Measurements from ENCODE around the gene FAM53A.

The FAM53A gene

GRCh38 chr4:1660948-1661677, 23.0 kb downstream of the FAM53A start:
- DNase-seq (ENCODE audit: low read depth in 2 of 2) = no peak

DNA sequence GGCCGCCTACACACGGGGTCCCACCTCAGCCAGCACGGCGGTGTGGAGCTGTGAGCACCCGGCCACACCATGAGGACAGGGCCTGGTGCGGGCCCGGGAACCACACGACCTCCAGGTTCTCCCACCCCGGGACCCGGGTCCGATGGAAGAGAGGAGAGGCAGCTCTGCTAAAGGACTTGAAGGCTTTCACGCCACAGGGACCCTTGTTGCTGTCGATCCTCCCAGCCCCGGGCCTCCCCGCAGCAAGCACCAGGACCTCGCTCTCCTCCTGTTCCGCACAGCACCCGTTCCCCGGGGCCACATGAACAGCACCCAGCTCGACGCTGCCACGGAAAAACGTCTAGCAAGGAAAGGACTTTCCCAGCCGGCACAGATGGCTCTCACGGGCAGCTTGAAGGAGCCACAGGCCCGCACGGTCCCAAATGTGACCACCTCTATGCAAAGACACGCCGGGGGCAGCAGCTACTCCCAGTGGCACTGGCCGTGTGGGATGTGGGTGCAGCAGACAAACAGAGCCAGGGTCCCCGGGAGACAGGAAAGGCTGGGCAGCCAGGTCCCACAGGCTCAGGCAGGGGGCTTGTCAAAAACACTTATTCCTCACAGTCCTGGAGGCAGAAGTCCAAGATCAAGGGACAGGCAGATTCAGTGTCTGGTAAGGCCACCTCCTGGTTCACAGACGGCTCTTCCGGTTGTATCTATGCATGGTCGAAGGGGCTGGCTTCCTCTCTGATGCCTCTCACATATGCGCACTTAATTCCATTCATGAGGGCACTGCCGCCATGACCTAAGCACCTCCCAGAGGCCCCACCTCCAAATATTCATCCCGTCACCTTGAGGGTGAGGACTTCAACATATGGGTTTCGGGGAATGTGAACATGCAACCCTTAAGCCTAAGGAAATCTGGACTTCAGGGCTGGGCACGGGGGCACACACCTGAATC, 24.7 kb downstream of the FAM53A start:
- DNase-seq (ENCODE audit: low read depth in 2 of 2) = no peak

DNA sequence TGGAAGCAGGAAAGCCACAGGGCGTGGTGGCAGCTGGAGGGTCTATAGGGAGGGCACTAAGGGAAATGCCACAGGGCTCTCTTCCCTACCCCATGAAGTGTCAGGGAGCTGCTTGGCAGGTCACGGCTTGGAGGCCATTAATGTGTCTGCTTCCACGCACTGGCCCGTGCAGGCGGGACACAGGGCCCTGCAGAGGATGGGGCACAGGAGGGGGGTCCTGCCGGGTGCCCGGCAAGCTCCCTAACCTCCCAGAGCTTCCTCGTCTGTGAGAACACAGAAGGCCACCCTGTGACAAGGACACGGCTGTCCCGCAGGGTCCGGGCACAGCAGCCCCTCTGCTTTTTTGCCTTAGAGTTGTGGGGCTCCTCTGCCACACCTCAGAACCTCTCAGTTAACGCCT, 25.5 kb downstream of the FAM53A start:
- DNase-seq (ENCODE audit: low read depth in 2 of 2) = no peak

GRCh38 chr4:1658146-1658545, 26.0 kb downstream of the FAM53A start:
- DNase-seq (ENCODE audit: low read depth in 2 of 2) = no peak

- DNase-seq (ENCODE audit: low read depth in 2 of 2) = no peak
Measured at GRCh38 chr4:1656986-1657385, 27.1 kb downstream of the FAM53A start.

DNA sequence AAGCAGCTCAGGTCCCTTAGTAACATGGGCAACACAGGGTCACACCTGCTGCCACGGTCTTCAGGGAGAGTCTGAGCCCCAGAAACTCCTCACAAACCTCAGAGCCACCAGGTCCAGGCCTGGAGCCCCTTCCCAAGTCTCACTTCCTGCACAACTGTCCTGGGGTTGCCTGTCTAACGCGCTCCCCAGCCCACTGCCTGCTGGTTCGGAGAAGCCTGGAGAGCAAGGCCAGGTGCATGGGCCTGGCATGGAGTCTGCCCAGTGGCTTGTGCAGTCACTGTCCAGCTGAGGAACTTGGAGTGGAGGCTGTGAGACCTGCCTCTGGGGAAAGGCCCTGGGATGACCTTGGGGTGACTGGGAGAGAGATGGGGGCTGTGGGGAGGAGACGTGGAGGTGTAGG, 28.0 kb downstream of the FAM53A start:
- no peak for DNase-seq (ENCODE audit: low read depth in 2 of 2)

DNA sequence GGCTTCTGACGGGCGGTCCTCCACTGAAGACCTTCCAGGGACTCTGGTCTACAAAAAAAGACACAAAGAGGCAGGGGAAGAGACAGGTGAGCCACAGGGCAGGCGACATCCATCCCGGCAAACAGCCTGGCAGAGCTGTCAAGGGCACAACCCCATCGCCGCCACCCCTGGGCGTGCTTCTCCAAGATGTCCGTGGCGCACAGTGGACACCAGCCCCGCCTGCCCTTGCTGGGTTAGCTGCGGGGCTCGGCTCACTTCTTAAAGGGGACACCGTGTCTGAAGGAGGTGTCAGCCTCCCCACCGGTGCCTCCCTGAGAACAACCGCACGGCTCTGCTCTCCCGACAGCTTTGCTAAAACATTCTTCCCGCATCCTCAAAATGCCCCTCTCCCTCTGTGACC, 28.4 kb downstream of the FAM53A start:
- DNase-seq (ENCODE audit: low read depth in 2 of 2) = no peak

GRCh38 chr4:1655081-1655480, 29.0 kb downstream of the FAM53A start:
- DNase-seq (ENCODE audit: low read depth in 2 of 2) = no peak

GRCh38 chr4:1654216-1654955, 29.7 kb downstream of the FAM53A start:
- no peak for DNase-seq (ENCODE audit: low read depth in 2 of 2)

DNA sequence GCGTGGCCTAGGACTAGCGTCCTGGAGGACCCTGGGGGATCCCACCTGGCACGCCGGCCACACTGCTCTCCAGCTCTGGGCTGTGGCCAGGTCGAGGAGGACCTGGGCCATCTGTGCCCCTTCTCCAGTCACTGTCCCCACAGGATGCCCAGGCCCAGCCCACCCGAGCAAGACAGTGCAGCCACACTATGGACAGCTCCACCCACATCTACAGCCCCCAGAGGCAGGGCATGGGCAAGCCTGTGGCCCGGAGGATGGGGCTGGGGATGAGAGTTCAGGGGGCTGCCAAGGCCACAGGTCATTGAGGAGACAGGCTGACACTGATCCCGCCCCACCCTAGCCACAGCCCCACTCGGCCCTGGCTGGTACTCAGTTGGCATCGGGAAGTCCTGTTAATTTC, 30.3 kb downstream of the FAM53A start:
- DNase-seq (ENCODE audit: low read depth in 2 of 2) = no peak

DNA sequence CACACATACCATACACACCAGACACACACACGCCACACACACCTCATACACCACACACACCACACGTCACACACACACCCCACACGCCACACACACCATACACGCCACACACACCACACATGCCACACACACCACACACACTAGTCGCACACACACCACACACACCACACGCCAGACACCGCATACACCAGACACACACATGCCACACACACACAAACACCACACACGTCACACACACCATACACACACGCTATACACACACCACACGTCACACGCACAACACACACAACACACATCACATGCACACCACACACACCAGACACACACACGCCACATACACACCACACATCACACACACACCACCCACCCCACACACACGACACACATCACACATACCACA, 32.0 kb downstream of the FAM53A start:
- DNase-seq (ENCODE audit: low read depth in 2 of 2) = no peak

GRCh38 chr4:1651609-1652008, 32.5 kb downstream of the FAM53A start:
- DNase-seq (ENCODE audit: low read depth in 2 of 2) = no peak

DNA sequence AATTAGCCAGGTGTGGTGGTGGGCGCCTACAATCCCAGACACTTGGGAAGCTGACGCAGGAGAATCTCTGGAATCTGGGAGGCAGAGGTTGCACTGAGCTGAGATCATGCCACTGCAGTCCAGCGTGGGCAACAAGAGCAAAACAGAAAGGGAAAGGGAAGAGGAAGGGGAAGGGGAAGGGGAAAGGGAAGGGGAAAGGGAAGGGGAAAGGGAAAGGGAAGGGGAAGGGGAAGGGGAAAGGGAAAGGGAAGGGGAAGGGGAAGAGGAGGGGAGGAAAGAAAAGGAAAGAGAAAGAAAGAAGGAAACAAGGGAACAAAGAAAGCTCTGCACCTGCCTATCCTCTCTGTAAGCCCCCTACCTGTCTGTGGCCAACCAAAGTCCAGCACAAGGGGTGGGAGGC, 35.2 kb downstream of the FAM53A start:
- DNase-seq (ENCODE audit: low read depth in 2 of 2) = no peak

GRCh38 chr4:1647432-1647831, 36.7 kb downstream of the FAM53A start:
- DNase-seq (ENCODE audit: low read depth in 2 of 2) = no peak

- DNase-seq (ENCODE audit: low read depth in 2 of 2) = no peak
Measured at GRCh38 chr4:1646690-1647089, 37.4 kb downstream of the FAM53A start.

- DNase-seq (ENCODE audit: low read depth in 2 of 2) = no peak
Measured at GRCh38 chr4:1644891-1645657, 39.0 kb downstream of the FAM53A start.

- no peak for DNase-seq (ENCODE audit: low read depth in 2 of 2)
Measured at GRCh38 chr4:1643971-1644735, 40.0 kb downstream of the FAM53A start.

DNA sequence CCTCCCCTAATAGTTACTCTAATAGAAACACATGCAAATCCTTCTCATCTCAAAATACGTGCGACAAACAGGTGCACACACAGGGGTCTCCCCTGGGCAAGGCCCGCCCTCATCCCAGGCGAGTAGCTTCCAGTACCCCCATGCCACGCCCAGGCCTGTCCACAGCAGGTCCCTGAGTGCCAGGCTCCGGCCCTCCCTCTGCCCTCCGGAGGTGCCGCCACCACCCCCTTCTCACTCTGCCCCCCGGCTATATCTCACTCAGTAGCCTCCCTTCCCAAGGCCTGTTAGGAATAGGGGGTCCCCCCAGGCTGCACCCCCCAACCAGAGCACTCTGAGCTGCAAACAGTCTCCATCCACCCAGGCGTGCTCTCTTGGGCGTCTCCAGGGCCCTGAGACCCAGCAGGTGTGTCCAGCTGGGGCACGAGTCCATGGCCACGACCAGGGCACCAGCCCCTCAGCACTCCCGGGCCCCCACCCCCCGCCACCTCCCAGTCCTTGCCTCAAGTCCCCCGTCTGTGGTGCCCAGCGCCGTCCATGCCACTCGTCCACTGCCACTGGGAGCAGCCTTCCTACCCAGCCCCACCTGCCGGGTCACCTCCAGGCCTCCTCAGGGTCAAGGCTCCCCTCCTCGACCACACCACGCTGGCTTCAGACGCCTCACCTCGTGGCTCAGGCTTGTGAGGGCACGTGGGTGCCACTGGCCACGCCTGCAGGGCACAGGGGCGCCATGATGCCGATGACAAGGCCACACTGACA, 41.7 kb downstream of the FAM53A start:
- DNase-seq (ENCODE audit: low read depth in 2 of 2) = no peak

DNA sequence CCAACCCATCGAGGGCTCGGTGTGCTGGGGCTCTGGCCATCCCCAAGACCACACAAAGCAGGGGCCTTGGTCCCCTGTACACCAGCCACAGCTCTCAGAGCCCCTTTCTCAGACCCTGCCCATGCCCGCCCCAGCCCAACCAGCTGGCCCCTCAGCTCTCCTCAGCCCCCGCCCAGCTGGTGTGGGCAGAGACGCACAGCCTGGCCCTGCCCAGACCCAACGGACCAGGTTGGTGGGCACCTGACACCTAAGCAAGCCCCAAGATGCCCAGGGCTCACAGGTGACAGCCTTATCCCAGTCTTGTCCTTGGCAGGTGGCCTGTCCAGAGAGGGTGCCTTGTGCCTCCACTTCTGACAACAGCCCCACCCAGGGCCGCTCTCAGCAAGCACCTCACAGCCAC, 42.4 kb downstream of the FAM53A start:
- DNase-seq (ENCODE audit: low read depth in 2 of 2) = no peak

All from activated CD8-positive, alpha-beta memory T cell treated with anti-CD3 and anti-CD28 coated beads for 4 hours (primary cell).